ENCODE results near the gene NRP1. TPM values are rescaled to one million over a fixed set of nuclear protein-coding genes. Genes with fewer than 3 reads are reported as not detected.

The NRP1 gene
- total RNA-seq, 4 donors from 2014 or later = 3.1 to 27.7 (median 12.0) TPM

GRCh38 chr10:33256458-33256857 lies 78.0 kb downstream of the NRP1 start:
- TF ChIP-seq, protein P1, sequence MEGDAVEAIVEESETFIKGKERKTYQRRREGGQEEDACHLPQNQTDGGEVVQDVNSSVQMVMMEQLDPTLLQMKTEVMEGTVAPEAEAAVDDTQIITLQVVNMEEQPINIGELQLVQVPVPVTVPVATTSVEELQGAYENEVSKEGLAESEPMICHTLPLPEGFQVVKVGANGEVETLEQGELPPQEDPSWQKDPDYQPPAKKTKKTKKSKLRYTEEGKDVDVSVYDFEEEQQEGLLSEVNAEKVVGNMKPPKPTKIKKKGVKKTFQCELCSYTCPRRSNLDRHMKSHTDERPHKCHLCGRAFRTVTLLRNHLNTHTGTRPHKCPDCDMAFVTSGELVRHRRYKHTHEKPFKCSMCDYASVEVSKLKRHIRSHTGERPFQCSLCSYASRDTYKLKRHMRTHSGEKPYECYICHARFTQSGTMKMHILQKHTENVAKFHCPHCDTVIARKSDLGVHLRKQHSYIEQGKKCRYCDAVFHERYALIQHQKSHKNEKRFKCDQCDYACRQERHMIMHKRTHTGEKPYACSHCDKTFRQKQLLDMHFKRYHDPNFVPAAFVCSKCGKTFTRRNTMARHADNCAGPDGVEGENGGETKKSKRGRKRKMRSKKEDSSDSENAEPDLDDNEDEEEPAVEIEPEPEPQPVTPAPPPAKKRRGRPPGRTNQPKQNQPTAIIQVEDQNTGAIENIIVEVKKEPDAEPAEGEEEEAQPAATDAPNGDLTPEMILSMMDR (IDR thresholded peaks at IDR 0.05) = no peak
- no peak for TF ChIP-seq POLR2A (IDR thresholded peaks at IDR 0.05)
- Histone ChIP-seq H3K27ac (no peak overlapping the region), H3K27me3 (no peaks in the 10 kb centered on the region), H3K9me3 (no peaks in the 10 kb centered on the region), H3K4me3 (no peak overlapping the region), H3K4me1 (peaks cover 0 to 5% (median 0%) of the 10 kb centered on the region in 3 donors), H3K36me3 (peaks cover 0 to 37% (median 0%) of the 10 kb centered on the region in 3 donors)
- intact Hi-C loops (cut with DNase I) = no loop called here
- 92 to 97% methylated on average over 4 of the region's 4 CpGs for WGBS, 2 donors
- no peak for DNase-seq

- 71 to 83% methylated on average over 3 of the region's 3 CpGs for WGBS, 2 donors
- Histone ChIP-seq H3K4me1 (peaks cover 0 to 18% (median 0%) of the 10 kb centered on the region in 3 donors), H3K36me3 (peaks cover 0 to 55% (median 0%) of the 10 kb centered on the region in 3 donors), H3K9me3 (no peaks in the 10 kb centered on the region), H3K27me3 (no peaks in the 10 kb centered on the region), H3K4me3 (no peak overlapping the region), H3K27ac (no peak overlapping the region)
- intact Hi-C loops (cut with DNase I) = no loop called here
- TF ChIP-seq, protein P1 (IDR thresholded peaks at IDR 0.05) = no peak
- no peak for TF ChIP-seq POLR2A (IDR thresholded peaks at IDR 0.05)
- no peak for DNase-seq
Observed at GRCh38 chr10:33254556-33255160, 79.8 kb downstream of the NRP1 start.

- H3K27me3 ChIP-seq = no peaks in the 10 kb centered on the region
- H3K27ac ChIP-seq = no peak overlapping the region
- H3K9me3 ChIP-seq = no peaks in the 10 kb centered on the region
- 76 to 87% methylated on average over 4 of the region's 4 CpGs for WGBS, 2 donors
- peaks cover 0 to 25% (median 0%) of the 10 kb centered on the region in 3 donors for H3K4me1 ChIP-seq
- H3K36me3 ChIP-seq = peaks cover 0 to 57% (median 0%) of the 10 kb centered on the region in 3 donors
- intact Hi-C loops (cut with DNase I) = no loop called here
- no peak for DNase-seq
- TF ChIP-seq, protein P1 (IDR thresholded peaks at IDR 0.05) = no peak
- no peak for TF ChIP-seq POLR2A (IDR thresholded peaks at IDR 0.05)
- H3K4me3 ChIP-seq = no peak overlapping the region
Observed at GRCh38 chr10:33253411-33253810, 81.1 kb downstream of the NRP1 start.

GRCh38 chr10:33252794-33253203 lies 81.7 kb downstream of the NRP1 start:
- TF ChIP-seq, protein P1 (IDR thresholded peaks at IDR 0.05) = no peak
- no peak for TF ChIP-seq POLR2A (IDR thresholded peaks at IDR 0.05)
- no peak overlapping the region for H3K4me3 ChIP-seq
- intact Hi-C loops (cut with DNase I) = no loop called here
- peaks cover 0 to 29% (median 0%) of the 10 kb centered on the region in 3 donors for H3K4me1 ChIP-seq
- H3K36me3 ChIP-seq = peaks cover 0 to 55% (median 0%) of the 10 kb centered on the region in 3 donors
- no peaks in the 10 kb centered on the region for H3K9me3 ChIP-seq
- 50 to 52% methylated on average over 3 of the region's 3 CpGs for WGBS, 2 donors
- no peak for DNase-seq
- peak overlapping the region in 1 of 4 donors; percentile 3 for H3K27ac ChIP-seq
- H3K27me3 ChIP-seq = no peaks in the 10 kb centered on the region

DNA sequence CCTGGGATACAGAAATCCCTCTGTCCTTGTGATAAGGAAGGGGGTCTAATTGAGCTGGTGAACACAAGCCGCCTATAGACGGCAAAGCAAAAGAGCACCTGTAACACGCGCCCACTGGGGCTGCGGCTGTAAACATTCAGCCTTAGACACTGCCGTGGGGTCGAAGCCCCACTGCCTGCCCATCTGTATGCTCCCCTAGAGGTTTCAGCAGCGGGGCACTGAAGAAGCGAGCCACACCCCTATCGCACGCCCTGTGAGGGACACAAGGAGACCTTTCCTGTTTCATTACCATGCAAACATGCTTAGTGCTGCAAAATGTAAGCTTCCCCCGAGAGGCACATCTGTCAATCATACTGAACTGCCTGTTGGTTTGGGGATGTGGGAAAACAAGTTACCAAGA lies 82.1 kb downstream of the NRP1 start:
- Histone ChIP-seq H3K27ac (peak overlapping the region in 1 of 4 donors; percentile 3), H3K27me3 (no peaks in the 10 kb centered on the region), H3K9me3 (no peaks in the 10 kb centered on the region), H3K4me1 (peaks cover 0 to 29% (median 0%) of the 10 kb centered on the region in 3 donors), H3K4me3 (no peak overlapping the region), H3K36me3 (peaks cover 0 to 57% (median 0%) of the 10 kb centered on the region in 3 donors)
- 90 to 93% methylated on average over 4 to 12 of the region's 12 CpGs for WGBS, 2 donors
- TF ChIP-seq, protein P1 (IDR thresholded peaks at IDR 0.05) = no peak
- TF ChIP-seq POLR2A (IDR thresholded peaks at IDR 0.05) = no peak
- intact Hi-C loops (cut with DNase I) = no loop called here
- no peak for DNase-seq
